HG03571 (cell line): ENCODE measurements around the gene CCDC85C.

ENCODE experiments used
- ATAC-seq: cut with Tn5 transposase; IDR thresholded peaks from one replicate; pipeline ENCODE4 v1.9.1; 2021; ENCODE audit not compliant: unreplicated experiment

CCDC85C gene

GRCh38 chr14:99479906-99480869 lies 123.8 kb downstream of the CCDC85C start, which contains the start of gene SETD3:
Gene SETD3, minus strand, starts transcription at chr14:99480859. Its CDS starts 15,054 bp downstream, at chr14:99465805.
- peak; percentile 4 for ATAC-seq

DNA sequence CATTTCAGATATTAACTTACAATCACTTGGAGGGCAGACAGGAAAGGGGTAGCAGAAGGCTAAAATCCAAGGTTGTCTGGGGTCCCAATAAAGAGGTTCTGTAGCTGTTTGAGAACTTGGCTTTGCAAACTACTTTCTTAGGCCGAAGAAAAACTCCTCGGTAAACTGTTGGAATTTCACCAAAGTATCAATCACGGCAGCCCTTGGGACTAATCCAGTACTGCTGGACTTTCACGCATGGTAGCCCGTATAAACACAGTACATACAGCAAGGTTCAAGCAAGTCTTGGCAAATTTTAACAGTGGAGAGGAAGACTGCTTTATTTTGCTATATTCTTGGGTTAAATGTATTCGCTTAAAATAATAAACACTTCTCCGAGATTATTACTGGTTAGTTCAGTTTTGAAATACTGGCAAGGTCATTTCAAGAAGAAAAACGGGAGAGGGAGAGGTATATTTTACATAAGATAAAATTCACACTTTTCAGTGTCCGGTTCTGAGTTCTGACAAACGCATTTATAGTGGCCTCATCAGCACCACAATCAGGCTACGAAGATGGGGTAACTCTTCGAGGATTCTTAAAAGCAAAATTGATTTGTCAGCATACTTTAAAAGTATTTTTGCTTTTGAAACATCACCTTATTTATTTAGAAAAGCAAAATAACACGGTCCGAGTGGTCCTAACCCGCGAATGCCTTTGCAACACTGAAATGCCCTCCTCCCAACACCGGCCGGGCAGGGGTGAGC lies 124.7 kb downstream of the CCDC85C start:
- no peak for ATAC-seq

- no peak for ATAC-seq
Measured at GRCh38 chr14:99478128-99478527, 125.9 kb downstream of the CCDC85C start.

- no peak for ATAC-seq
Measured at GRCh38 chr14:99476864-99477263, 127.1 kb downstream of the CCDC85C start.

- no peak for ATAC-seq
Measured at GRCh38 chr14:99475660-99476059, 128.3 kb downstream of the CCDC85C start.

DNA sequence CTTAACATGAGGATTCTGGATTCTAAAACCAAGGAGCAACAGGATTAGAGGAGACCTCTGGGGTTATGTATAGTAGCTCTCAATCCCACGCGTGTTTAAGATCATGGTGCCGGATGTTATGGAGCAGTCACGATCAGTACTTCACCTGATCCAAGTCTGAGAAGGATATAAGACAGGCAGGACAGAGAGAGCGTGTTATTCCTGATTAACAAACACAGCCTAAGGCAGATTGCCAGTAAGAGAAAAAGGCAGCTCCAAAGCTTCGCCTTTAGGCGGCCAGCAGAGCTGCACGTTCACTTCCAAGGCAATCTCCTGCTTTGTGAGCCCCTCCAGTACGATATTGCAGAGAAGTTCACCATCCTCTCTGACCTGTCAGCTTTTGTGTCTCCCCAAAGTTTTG lies 128.8 kb downstream of the CCDC85C start:
- no peak for ATAC-seq

DNA sequence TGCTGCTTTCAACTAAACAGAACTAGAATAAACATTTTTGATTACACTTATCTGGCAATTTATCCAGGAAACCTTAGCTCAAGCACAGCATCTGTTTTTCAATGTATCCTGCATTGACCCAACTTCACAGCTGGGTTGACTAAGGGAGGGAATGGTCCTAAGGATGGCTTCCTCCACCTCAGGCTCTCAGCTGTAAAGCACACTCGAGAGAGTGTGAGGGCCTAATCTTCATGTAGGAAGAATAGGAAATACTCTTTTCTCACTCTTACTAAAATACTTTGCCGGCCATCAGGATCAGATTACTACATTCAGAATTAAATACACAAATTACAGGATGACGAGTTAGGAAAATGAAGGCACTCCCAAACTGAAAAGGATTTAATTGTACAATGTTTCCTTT lies 130.5 kb downstream of the CCDC85C start:
- ATAC-seq, result no peak

DNA sequence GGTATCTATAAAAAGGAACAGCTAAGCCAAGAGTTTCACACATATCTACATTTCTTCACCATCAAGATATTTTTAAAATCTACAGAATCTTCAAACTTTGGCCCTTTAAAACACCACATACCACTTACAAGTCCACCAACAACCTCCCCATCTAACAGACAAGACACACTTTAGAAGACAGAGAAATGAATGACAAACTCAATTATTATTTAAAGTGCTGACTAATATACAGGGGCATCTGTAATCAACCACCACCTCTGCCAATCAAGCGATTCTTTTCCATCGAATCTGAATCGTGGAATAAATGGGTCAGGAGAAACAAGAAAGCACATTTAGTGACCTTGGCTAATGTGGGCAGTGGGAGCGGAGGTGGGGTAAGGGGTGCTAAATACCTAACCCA lies 131.1 kb downstream of the CCDC85C start:
- ATAC-seq, result no peak

- no peak for ATAC-seq
Measured at GRCh38 chr14:99471731-99472130, 132.3 kb downstream of the CCDC85C start.

- ATAC-seq, result no peak
Measured at GRCh38 chr14:99468836-99469592, 135.0 kb downstream of the CCDC85C start.

GRCh38 chr14:99468081-99468480 lies 135.9 kb downstream of the CCDC85C start:
- ATAC-seq, result no peak

DNA sequence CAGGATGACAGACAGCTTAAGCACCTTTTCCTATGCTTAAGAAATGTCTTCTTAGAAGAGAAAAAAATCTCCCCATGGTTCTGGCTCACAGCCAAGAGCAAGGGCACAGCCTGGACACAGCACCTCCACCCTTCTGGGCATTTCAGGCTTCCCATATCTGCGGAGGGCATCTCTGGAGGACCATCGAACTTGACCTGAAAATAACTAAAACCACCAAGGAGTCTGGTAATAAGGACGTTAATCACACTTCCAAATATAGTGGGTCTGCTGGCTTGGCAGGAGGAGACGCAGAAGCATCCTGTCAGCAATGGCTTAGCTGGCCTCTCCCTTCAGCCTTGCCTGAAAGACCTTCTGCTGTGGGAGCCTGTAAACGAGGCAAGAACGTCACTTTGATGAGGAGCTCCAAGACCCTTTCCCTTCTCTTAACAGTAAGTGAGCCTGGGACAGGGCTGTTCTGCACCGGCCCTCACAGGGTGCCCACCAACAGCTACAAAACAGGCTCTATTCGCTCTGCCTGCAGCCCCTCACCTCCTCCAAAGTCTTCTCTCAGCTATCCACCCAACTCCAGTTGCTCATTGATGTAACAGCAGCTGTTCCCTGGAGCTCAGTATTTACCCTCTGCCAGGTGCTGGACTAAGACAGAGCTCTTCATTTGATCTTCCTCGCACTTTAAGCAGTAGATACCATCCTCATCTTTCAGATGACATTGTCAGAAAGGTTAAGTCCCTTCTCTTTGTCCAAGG lies 136.5 kb downstream of the CCDC85C start:
- ATAC-seq, result no peak

DNA sequence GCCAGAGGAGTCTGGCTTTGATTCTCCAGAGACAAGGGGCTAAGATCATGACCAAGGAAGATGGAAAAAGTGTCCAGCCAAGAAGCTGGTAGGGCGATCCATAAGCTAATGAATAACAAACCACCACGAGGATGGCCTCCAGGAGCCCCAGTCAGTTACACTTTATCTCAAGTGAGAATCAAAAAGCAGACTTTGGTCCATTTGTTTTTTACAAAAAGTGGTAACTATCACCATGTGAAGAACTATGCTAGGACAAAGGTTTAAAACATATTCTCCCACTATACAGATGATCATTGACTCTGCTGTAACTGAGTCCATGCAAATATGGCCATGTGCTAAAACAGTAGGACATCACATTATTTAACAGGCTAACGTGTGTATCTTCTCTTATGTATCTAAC lies 137.2 kb downstream of the CCDC85C start:
- ATAC-seq, result no peak

DNA sequence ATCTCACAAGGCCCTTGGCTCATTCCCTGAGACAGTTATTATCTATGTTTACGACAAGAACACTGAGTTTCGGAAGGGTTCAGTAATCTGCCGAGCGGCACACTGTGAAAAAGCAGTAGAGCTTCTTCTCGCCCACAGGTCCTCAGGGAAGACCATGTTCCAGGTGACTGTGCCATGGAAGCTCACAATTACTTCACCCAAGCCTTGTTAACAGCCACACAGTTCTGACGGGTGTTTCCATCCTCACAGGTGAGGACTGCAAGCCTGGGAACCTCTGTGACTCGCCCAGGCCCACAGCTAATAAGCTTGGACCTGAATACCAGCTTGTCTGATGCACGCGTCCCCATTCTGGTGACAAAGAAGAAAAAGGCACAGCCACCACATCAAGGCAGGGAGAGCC lies 138.7 kb downstream of the CCDC85C start:
- ATAC-seq, result no peak

DNA sequence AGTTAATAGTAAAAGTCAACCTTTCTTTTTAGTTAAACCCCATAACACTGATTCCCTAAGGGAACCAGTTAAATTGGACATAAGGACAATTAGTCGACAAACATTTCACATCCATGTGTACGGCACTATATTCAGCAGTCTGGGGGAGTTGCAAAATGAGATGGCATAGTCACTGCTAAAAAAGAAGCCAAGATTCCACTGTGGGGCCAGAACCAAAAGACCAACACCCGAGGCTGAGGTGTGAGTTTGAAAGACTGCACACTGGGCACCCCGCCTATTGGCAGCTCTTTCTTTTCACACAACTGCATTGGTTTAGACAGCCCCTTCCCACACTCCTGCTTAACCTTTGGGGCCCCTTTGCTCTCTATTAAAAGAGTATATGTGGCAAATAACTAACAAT lies 140.0 kb downstream of the CCDC85C start:
- no peak for ATAC-seq

GRCh38 chr14:99462210-99462609 lies 141.8 kb downstream of the CCDC85C start:
- no peak for ATAC-seq

DNA sequence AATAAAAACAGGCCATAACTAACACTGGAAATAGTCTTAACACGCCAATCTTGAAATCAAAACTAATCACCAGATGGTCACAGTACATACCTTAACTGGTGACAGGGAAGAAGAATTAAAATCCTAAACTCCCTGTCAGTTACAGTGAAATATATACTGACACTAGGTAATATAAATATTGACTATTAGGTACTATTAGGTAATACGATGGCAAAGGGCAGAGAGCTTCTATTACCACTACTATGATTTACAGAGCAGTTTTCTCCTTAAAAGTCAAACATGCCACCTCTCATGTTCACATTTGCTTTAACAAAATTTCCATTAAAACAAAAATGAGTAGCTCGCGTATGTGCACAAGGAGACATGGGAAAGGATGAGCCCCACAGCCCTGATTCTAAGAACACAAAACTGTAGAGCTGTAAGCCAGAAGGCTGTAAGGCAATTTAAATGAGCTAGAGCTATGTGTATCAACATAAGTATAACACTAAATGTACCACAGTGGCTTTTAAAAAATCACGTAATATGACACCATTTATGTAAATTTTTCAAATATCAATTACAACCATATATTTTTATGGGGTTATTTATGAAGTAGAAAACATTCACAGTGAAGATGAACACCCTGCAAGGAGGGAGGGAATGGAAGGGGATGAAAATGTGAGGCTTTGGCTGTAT lies 142.5 kb downstream of the CCDC85C start:
- no peak for ATAC-seq

DNA sequence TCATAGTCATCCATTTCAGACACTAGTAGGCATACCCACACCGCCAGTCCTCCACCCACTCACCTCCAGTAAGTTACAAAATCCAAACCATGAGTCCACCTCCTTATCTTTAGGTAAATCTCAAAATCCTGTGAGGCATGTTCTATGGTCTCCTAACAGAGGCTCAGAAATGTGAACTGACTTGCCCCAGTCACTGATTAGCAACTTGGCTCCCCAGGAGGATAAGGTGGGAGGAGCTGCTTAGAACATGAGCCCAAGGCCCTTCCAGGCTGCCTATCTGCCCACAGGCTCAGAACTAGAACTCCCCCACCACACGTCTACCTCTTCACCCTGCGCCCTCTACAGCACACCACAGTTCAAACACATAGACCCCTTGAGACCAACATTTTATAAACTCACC lies 143.2 kb downstream of the CCDC85C start:
- ATAC-seq, result no peak

- ATAC-seq, result no peak
Measured at GRCh38 chr14:99459481-99460100, 144.4 kb downstream of the CCDC85C start.

- ATAC-seq, result no peak
Measured at GRCh38 chr14:99454246-99454645, 149.8 kb downstream of the CCDC85C start.
